Right lobe of liver (tissue), 6 donors: Measurements from ENCODE around the gene CLPTM1. TPM values are rescaled to one million over a fixed set of nuclear protein-coding genes. Genes with fewer than 3 reads are reported as not detected.

Source experiments
- ATAC-seq, 4 donors: fragments of 200-7000 bp; cut with Tn5 transposase; one replicate each; pipeline ENCODE4 v1.9.1; 2020; ENCODE audit warnings: mild to moderate bottlenecking in 4 of 4, moderate library complexity in 4 of 4
- DNase-seq, 3 donors: peaks; one replicate each; pipeline ENCODE4 v3.0.0-alpha.2; 2020
- H3K27ac ChIP-seq, 3 donors: fragments of 200-600 bp; one replicate each; pipeline ENCODE4 v1.8.0; 2022
- H3K27me3 ChIP-seq, 2 donors: fragments of 200-600 bp; one replicate each; pipeline ENCODE4 v1.8.0; 2022
- H3K36me3 ChIP-seq, 4 donors: fragments of 200-600 bp; sonication (generic) in 1 of 4; one replicate each; pipeline versions ENCODE4 v1.5.1 to v1.8.0; 2017 to 2022; ENCODE audit warnings: control low read depth in 1 of 4
- H3K4me1 ChIP-seq, 4 donors: fragments of 200-600 bp; sonication (generic) in 1 of 4; one replicate each; pipeline versions ENCODE4 v1.5.1 to v1.8.0; 2017 to 2022; ENCODE audit warnings: control low read depth in 1 of 4
- H3K4me3 ChIP-seq, 3 donors: fragments of 200-600 bp; one replicate each; pipeline ENCODE4 v1.8.0; 2022
- H3K9me3 ChIP-seq, 4 donors: fragments of 200-600 bp; sonication (generic) in 1 of 4; one replicate each; pipeline versions ENCODE4 v1.5.1 to v1.8.0; 2017 to 2022; ENCODE audit warnings: control low read depth in 1 of 4
- POLR2A ChIP-seq: fragments of 450-650 bp; IDR thresholded peaks from one replicate; pipeline ENCODE4 v1.6.1; 2017; ENCODE audit warnings: antibody characterized with exemption, mild to moderate bottlenecking
- WGBS: methylation state at CpG from one replicate; pipeline ENCODE4 v1.1.6; 2018; ENCODE audit warnings: low coverage, low lambda C conversion rate; ENCODE audit not compliant: insufficient coverage; ENCODE audit errors: missing lambda C conversion rate; 5-methylcytosine and 5-hydroxymethylcytosine counted together
- intact Hi-C, 2 donors: fragments of 100-400 bp; cut with DNase I; formaldehyde crosslinking; loops; one replicate each; pipeline versions ENCODE4 v1.11.2 to v1.14.1; 2022
- total RNA-seq, 6 experiments: library from RNA; depleted of rRNA in 2 of 6; stranded (reverse); fragments of >200 nt in 2 of 6; fragmentation: NEBNext Ultra II Directional in 3 of 6; extraction: Animal tissue kit (Norgen Biotek cat#: 25700) in 3 of 6; gene quantifications; one replicate each; pipeline versions ENCODE4 v1.1.0 to v1.2.4, GENCODE V29; 2016 to 2023
- TF ChIP-seq, protein P1 (sequence below), 4 donors: fragments of 200-600 bp in 3 of 4; fragments of 450-650 bp in 1 of 4; IDR thresholded peaks; one replicate each; pipeline versions ENCODE4 v1.5.1 to v1.8.0; 2016 to 2022; ENCODE audit warnings: antibody characterized with exemption in 4 of 4, mild to moderate bottlenecking in 2 of 4
- donor health status: DM: no; HTN: yes; CAD: no.
- donor health status: DM: no; HTN: no; CAD: no.
- donor health status: DM: no; HTN: no; CAD: no.
- donor health status: DM: no; HTN: yes; CAD: no.
- donor health status: DM: no; HTN: yes; CAD: no.

Gene CLPTM1
- total RNA-seq, 6 experiments from 2014 or later, result 78.7 to 90.6 (median 83.9) TPM

DNA sequence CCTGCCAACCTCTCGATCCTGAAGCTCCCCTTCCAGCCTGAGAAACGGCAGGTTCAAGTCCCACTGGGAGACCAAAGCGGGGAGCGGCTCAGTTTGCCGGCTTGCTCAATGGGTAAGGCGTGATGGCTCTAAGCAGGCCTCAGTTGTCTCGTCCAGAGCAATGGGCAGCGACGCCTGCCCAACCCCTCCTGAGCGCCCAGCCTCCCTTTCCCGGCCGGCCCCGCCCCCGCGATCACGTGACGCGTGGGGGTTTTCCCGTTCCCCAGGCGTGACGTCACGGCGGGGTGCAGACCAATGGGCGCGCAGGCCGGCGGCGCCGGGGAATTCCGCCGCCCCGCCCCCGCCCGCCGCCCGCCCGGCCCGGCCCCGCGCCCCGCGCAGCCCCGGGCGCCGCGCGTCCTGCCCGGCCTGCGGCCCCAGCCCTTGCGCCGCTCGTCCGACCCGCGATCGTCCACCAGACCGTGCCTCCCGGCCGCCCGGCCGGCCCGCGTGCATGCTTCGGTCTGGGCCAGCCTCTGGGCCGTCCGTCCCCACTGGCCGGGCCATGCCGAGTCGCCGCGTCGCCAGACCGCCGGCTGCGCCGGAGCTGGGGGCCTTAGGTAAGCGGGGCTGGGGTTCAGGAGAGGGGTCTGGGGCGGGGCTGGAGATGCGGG, 46.0 kb downstream of the CLPTM1 start, which contains the start of gene RELB:
RELB (plus strand) TSS at position 378 of the 653 bp plus-strand sequence; CDS start at position 494, 116 bp downstream.
- no peaks in the 10 kb centered on the region for H3K4me1 ChIP-seq
- 12% methylated on average over 12 of the region's 79 CpGs for WGBS
- H3K4me3 ChIP-seq, result peak within 1 kb of the TSS; percentile 64 to 81 (median 73)
- peak within 1 kb of the TSS; percentile 92 to 98 (median 97) for H3K27ac ChIP-seq
- no peaks in the 10 kb centered on the region for H3K27me3 ChIP-seq
- intact Hi-C loops, result no loop called here
- TF ChIP-seq, protein P1, sequence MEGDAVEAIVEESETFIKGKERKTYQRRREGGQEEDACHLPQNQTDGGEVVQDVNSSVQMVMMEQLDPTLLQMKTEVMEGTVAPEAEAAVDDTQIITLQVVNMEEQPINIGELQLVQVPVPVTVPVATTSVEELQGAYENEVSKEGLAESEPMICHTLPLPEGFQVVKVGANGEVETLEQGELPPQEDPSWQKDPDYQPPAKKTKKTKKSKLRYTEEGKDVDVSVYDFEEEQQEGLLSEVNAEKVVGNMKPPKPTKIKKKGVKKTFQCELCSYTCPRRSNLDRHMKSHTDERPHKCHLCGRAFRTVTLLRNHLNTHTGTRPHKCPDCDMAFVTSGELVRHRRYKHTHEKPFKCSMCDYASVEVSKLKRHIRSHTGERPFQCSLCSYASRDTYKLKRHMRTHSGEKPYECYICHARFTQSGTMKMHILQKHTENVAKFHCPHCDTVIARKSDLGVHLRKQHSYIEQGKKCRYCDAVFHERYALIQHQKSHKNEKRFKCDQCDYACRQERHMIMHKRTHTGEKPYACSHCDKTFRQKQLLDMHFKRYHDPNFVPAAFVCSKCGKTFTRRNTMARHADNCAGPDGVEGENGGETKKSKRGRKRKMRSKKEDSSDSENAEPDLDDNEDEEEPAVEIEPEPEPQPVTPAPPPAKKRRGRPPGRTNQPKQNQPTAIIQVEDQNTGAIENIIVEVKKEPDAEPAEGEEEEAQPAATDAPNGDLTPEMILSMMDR (IDR thresholded peaks at IDR 0.05), result no peak
- no peak for TF ChIP-seq POLR2A
- DNase-seq (peak; percentile 96 to 97 (median 96)), ATAC-seq (peak; percentile 54 to 69 (median 56))
- H3K9me3 ChIP-seq, result no peaks in the 10 kb centered on the region
- H3K36me3 ChIP-seq, result no peaks in the 10 kb centered on the region

DNA sequence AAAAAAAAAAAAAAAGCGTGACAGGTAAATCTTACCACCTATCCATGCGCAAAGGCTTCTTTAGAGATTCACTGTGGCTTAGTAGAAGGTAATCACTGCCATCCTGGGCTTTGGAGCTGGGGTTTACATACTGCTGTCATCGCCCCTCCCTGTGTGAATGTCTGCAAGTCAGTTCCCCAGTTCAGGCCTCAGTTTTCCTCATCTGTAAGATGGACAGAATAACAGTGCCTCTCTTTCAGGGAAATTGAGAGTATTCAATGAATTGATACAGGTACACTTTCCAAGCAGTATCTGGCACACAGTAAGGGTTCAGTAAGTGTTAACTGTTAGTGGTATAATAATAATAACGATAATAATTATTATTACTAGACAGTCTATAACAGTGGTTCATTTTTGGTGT, 48.3 kb downstream of the CLPTM1 start:
- H3K9me3 ChIP-seq, result no peaks in the 10 kb centered on the region
- ATAC-seq, result no peak
- no peak overlapping the region for H3K27ac ChIP-seq
- intact Hi-C loops, result no loop called here
- H3K4me3 ChIP-seq, result no peak overlapping the region
- no peaks in the 10 kb centered on the region for H3K36me3 ChIP-seq
- no peaks in the 10 kb centered on the region for H3K4me1 ChIP-seq
- WGBS, result 92% methylated on average over 2 of the region's 4 CpGs
- no peak for TF ChIP-seq POLR2A
- TF ChIP-seq, protein P1 (IDR thresholded peaks at IDR 0.05), result no peak
- DNase-seq, result no peak
- H3K27me3 ChIP-seq, result no peaks in the 10 kb centered on the region

DNA sequence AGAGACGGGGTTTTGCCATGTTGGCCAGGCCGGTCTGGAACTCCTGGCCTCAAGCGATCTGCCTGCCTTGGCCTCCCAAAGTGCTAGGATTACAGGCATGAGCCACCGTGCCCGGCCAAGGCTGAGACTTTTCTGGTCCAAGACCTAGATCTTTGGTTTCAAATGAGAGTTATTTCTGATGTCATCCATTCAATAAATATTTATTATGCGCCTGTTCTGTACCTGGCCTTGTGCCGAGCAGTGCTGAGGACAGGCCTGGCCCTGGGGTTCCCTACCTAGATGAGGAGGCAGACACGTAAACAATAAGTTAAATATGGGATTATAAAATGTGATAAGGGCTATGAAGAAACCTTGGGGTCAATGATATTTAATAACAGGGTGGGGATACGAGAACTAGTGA, 50.6 kb downstream of the CLPTM1 start:
- Histone ChIP-seq H3K36me3 (no peaks in the 10 kb centered on the region), H3K4me1 (no peaks in the 10 kb centered on the region), H3K27me3 (no peaks in the 10 kb centered on the region), H3K27ac (no peak overlapping the region), H3K4me3 (no peak overlapping the region), H3K9me3 (no peaks in the 10 kb centered on the region)
- no peak for DNase-seq
- intact Hi-C loops, result no loop called here
- WGBS, result 88% methylated on average over 6 of the region's 9 CpGs
- TF ChIP-seq, protein P1 (IDR thresholded peaks at IDR 0.05), result no peak
- no peak for TF ChIP-seq POLR2A
- ATAC-seq, result no peak

DNA sequence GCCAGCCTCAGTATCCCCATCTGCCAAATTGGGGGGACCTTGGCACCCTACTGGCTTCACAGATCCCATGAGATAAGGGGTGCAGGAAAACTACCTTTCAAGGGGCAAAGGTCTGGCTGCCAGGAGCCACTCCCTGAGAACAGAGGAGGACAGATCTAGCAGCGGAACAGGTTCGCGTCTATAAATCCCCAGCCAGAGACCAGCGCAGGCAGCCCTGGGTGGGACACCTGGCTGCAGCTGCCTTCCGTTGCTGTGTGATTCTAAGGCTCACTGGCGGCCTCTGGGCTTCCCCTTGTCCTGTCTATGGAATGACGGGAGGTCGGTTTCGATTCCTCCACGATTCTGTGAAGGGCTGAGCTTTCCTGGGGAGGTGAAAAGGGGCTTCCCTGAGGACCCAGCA, 53.4 kb downstream of the CLPTM1 start:
- ATAC-seq, result no peak
- Histone ChIP-seq H3K4me1 (no peaks in the 10 kb centered on the region), H3K27ac (no peak overlapping the region), H3K9me3 (no peaks in the 10 kb centered on the region), H3K27me3 (no peaks in the 10 kb centered on the region), H3K4me3 (no peak overlapping the region), H3K36me3 (no peaks in the 10 kb centered on the region)
- no peak for DNase-seq
- intact Hi-C loops, result no loop called here
- no CpG with 5 or more reads among the region's 10 CpGs for WGBS
- TF ChIP-seq, protein P1 (IDR thresholded peaks at IDR 0.05), result no peak
- no peak for TF ChIP-seq POLR2A
